ENCODE data around the gene DCAF10. TPM values are rescaled to one million over a fixed set of nuclear protein-coding genes. Genes with fewer than 3 reads are reported as not detected.

The DCAF10 gene
- total RNA-seq, 2 donors from 2014 or later, result 24.4 to 47.4 TPM

DNA sequence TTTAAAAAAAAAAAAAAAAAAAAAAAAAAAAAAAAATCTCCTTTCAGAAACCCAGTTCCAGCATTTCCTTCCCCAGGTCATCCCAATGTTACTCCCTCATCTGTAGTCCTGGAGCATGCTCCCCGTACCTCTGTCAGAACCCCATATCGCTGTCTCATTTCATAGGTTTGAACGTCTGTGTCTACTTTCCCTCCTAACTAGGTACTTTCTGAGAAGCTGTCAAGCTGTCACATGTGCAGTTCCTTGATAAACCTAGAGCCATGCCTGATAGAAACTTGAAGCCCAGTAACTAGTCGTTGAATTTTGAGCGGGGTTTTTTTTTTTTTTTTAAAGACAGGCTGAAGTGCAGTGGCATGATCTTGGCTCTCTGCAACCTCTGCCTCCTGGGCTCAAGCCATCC lies 31.3 kb upstream of the DCAF10 start:
- no peaks in the 10 kb centered on the region for H3K4me1 ChIP-seq (ENCODE audit: control insufficient read depth in 1 of 2, low read depth in 2 of 2)
- TF ChIP-seq, protein P1, sequence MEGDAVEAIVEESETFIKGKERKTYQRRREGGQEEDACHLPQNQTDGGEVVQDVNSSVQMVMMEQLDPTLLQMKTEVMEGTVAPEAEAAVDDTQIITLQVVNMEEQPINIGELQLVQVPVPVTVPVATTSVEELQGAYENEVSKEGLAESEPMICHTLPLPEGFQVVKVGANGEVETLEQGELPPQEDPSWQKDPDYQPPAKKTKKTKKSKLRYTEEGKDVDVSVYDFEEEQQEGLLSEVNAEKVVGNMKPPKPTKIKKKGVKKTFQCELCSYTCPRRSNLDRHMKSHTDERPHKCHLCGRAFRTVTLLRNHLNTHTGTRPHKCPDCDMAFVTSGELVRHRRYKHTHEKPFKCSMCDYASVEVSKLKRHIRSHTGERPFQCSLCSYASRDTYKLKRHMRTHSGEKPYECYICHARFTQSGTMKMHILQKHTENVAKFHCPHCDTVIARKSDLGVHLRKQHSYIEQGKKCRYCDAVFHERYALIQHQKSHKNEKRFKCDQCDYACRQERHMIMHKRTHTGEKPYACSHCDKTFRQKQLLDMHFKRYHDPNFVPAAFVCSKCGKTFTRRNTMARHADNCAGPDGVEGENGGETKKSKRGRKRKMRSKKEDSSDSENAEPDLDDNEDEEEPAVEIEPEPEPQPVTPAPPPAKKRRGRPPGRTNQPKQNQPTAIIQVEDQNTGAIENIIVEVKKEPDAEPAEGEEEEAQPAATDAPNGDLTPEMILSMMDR (IDR thresholded peaks at IDR 0.05), result no peak
- no peaks in the 10 kb centered on the region for H3K27me3 ChIP-seq (replicated peaks; ENCODE audit: insufficient read depth)
- H3K9me3 ChIP-seq, result no peaks in the 10 kb centered on the region
- H3K27ac ChIP-seq, result no peak overlapping the region
- no peak overlapping the region for H3K4me3 ChIP-seq
- ATAC-seq (ENCODE audit: insufficient number of reproducible peaks, low FRiP score, low read depth) (no peak), DNase-seq (ENCODE audit: low spot score) (no peak)
- H3K36me3 ChIP-seq, result peaks cover 6% of the 10 kb centered on the region

DNA sequence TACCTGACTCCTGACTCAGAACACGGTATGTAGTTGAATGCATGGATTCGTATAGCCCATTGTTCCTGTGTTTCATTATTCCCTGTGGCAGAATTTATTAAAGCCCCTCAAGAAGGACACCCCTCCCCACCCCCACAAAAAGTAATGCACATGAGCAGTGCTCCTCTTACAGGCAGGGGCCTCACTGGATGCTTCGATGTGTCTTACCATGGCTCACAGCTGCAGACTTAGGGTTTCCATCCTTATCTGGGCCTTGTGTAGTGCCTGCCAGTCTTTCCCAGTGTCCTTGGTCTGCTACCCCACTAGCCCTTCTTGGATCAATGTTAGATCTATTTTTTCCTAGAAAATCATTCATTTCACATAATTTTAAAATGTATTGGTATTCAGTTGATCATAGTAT lies 30.6 kb upstream of the DCAF10 start:
- DNase-seq (ENCODE audit: low spot score), result no peak
- H3K9me3 ChIP-seq, result no peaks in the 10 kb centered on the region
- ATAC-seq (ENCODE audit: insufficient number of reproducible peaks, low FRiP score, low read depth), result no peak

DNA sequence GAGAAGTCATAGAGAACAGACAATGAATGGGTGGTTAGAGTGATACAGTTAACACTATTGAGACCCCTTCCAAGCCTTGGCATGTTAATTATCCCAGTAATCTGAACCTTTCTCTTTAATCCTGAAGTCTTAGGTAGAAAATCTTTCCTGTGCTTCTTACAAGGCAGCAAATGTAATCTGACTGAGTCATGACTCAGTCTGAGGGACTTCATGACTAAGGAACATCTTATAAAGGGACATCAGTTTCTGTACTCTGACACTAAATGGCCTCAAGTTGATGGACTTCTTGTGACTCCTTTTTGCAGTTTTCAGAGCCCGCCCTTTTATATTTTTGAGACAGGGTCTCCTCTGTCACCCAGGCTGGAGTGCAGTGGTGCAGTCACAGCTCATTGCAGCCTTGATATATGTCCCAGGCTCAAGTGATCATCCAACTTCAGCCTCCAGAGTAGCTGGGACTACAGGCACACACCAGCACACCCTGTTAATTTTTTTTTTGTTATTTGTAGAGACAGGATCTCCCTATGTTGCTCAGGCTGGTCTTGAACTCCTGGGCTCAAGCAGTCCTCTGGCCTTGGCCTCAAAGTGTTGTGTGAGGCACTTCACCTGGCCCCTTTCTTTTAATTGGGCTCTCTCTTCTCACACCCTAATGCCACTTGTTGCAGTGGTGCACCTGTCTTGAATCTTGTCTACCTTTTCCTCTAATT lies 25.2 kb upstream of the DCAF10 start:
- H3K27me3 ChIP-seq (replicated peaks; ENCODE audit: insufficient read depth), result no peaks in the 10 kb centered on the region
- ATAC-seq (ENCODE audit: insufficient number of reproducible peaks, low FRiP score, low read depth), result peak; percentile 20

More for the DNA sequence above, 30.6 kb upstream of the DCAF10 start:
- no peaks in the 10 kb centered on the region for H3K4me1 ChIP-seq (ENCODE audit: control insufficient read depth in 1 of 2, low read depth in 2 of 2)
- no peak overlapping the region for H3K4me3 ChIP-seq
- H3K27ac ChIP-seq, result no peak overlapping the region
- H3K36me3 ChIP-seq, result peaks cover 6% of the 10 kb centered on the region
- H3K27me3 ChIP-seq (replicated peaks; ENCODE audit: insufficient read depth), result no peaks in the 10 kb centered on the region
- TF ChIP-seq, protein P1 (IDR thresholded peaks at IDR 0.05), result no peak

DNA sequence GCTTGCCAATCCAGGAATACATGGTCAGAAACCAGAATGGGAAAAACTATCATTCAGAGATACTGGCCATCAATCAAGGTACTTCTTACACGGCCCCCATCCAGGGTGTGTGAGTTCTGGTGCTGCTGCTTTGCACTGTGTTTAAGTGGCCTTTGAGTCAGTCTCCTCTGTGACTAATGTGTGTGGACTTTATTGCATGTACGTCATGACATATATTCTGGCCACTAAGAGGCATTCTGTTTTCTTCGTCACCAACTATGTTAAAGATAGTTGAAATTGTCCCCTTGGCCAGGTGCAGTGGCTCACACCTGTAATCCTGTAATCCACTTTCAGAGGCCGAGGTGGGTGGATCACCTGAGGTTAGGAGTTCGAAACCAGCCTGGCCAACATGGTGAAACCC lies 24.3 kb upstream of the DCAF10 start:
- Histone ChIP-seq H3K4me1 (ENCODE audit: control insufficient read depth in 1 of 2, low read depth in 2 of 2) (no peaks in the 10 kb centered on the region), H3K9me3 (no peaks in the 10 kb centered on the region), H3K4me3 (no peak overlapping the region), H3K36me3 (peaks cover 46% of the 10 kb centered on the region), H3K27ac (no peak overlapping the region), H3K27me3 (replicated peaks; ENCODE audit: insufficient read depth) (no peaks in the 10 kb centered on the region)
- TF ChIP-seq, protein P1 (IDR thresholded peaks at IDR 0.05), result no peak
- no peak for DNase-seq (ENCODE audit: low spot score)
- no peak for ATAC-seq (ENCODE audit: insufficient number of reproducible peaks, low FRiP score, low read depth)

More for the DNA sequence above, 25.2 kb upstream of the DCAF10 start:
- H3K4me1 ChIP-seq (ENCODE audit: control insufficient read depth in 1 of 2, low read depth in 2 of 2), result no peaks in the 10 kb centered on the region
- H3K9me3 ChIP-seq, result no peaks in the 10 kb centered on the region
- H3K27ac ChIP-seq, result no peak overlapping the region
- TF ChIP-seq, protein P1 (IDR thresholded peaks at IDR 0.05), result no peak
- H3K36me3 ChIP-seq, result peaks cover 38% of the 10 kb centered on the region
- H3K4me3 ChIP-seq, result no peak overlapping the region
- DNase-seq (ENCODE audit: low spot score), result no peak

DNA sequence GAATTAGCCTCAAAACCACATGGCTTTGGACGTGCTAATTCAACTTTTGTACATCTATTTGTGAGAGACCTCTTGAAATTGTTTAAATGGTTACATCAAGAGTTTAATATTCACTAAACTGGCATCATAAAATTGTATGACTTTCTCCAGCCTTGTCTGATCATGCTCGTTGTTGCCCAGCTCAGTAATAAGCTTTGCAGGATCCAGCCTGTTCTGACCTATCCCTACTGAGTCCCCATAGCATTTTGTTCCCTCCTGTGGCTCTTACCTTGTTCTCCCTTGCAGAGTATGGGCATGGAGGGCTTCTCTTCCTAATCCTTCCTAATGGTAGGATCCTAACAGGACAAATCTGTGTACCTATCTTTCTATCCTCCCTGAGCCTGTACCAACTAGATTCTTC lies 22.1 kb upstream of the DCAF10 start:
- H3K9me3 ChIP-seq, result no peaks in the 10 kb centered on the region
- DNase-seq (ENCODE audit: low spot score), result no peak
- H3K36me3 ChIP-seq, result peaks cover 48% of the 10 kb centered on the region
- peaks cover 0 to 5% of the 10 kb centered on the region in 2 donors for H3K4me1 ChIP-seq (ENCODE audit: control insufficient read depth in 1 of 2, low read depth in 2 of 2)
- H3K4me3 ChIP-seq, result no peak overlapping the region
- TF ChIP-seq, protein P1 (IDR thresholded peaks at IDR 0.05), result no peak
- no peak for ATAC-seq (ENCODE audit: insufficient number of reproducible peaks, low FRiP score, low read depth)
- no peak overlapping the region for H3K27ac ChIP-seq
- no peaks in the 10 kb centered on the region for H3K27me3 ChIP-seq (replicated peaks; ENCODE audit: insufficient read depth)

All from thoracic aorta (tissue), 2 donors.